HG02623 (cell line): ENCODE data around the gene ERLIN1.

Source experiments
- ATAC-seq: cut with Tn5 transposase; IDR thresholded peaks from one replicate; pipeline ENCODE4 v1.9.1; 2021; ENCODE audit warnings: moderate library complexity; ENCODE audit not compliant: unreplicated experiment

Gene ERLIN1

GRCh38 chr10:100185364-100186252 lies at the start of gene ERLIN1:
Gene ERLIN1 (minus strand): TSS chr10:100186029. CDS start chr10:100185626, 403 bp downstream.
- peak; percentile 72 for ATAC-seq

GRCh38 chr10:100232101-100232500 lies 46.3 kb upstream of the ERLIN1 start:
- ATAC-seq = no peak

GRCh38 chr10:100229819-100230422 lies 44.1 kb upstream of the ERLIN1 start:
- ATAC-seq = no peak

- ATAC-seq = no peak
Observed at GRCh38 chr10:100223879-100224278, 38.0 kb upstream of the ERLIN1 start.

GRCh38 chr10:100222529-100222928 lies 36.7 kb upstream of the ERLIN1 start:
- no peak for ATAC-seq

- ATAC-seq = no peak
Observed at GRCh38 chr10:100216006-100216405, 30.2 kb upstream of the ERLIN1 start.

GRCh38 chr10:100209303-100209702 lies 23.5 kb upstream of the ERLIN1 start:
- no peak for ATAC-seq

- ATAC-seq = no peak
Observed at GRCh38 chr10:100208276-100208675, 22.4 kb upstream of the ERLIN1 start.

GRCh38 chr10:100204370-100204769 lies 18.5 kb upstream of the ERLIN1 start:
- no peak for ATAC-seq

- no peak for ATAC-seq
Observed at GRCh38 chr10:100201549-100201948, 15.7 kb upstream of the ERLIN1 start.

GRCh38 chr10:100194711-100195110 lies 8.9 kb upstream of the ERLIN1 start:
- no peak for ATAC-seq

- no peak for ATAC-seq
Observed at GRCh38 chr10:100192350-100192749, 6.5 kb upstream of the ERLIN1 start.

- ATAC-seq = peak; percentile 44
Observed at GRCh38 chr10:100186253-100187212, 704 bp upstream of the ERLIN1 start.

- no peak for ATAC-seq
Observed at GRCh38 chr10:100184840-100185239, 989 bp downstream of the ERLIN1 start.

- no peak for ATAC-seq
Observed at GRCh38 chr10:100184426-100184825, 1.4 kb downstream of the ERLIN1 start.

GRCh38 chr10:100183481-100183880 lies 2.3 kb downstream of the ERLIN1 start:
- ATAC-seq = no peak

- ATAC-seq = no peak
Observed at GRCh38 chr10:100182908-100183307, 2.9 kb downstream of the ERLIN1 start.

- no peak for ATAC-seq
Observed at GRCh38 chr10:100182281-100182680, 3.5 kb downstream of the ERLIN1 start.

- no peak for ATAC-seq
Observed at GRCh38 chr10:100175875-100176274, 10.0 kb downstream of the ERLIN1 start.

- peak; percentile 68 for ATAC-seq
Observed at GRCh38 chr10:100174699-100175677, 10.8 kb downstream of the ERLIN1 start.
